H9 (cell line): ENCODE measurements around the gene MS4A10. TPM values are rescaled to one million over a fixed set of nuclear protein-coding genes. Genes with fewer than 3 reads are reported as not detected.

Source experiments
- DNase-seq: peaks from one replicate; pipeline ENCODE4 v3.0.0-alpha.2; 2017
- H2AFZ ChIP-seq: one replicate; pipeline ENCODE4 v1.6.1; 2013; ENCODE audit warnings: mild to moderate bottlenecking, low read length, control low read depth, moderate library complexity
- H2AK5ac ChIP-seq: 2 replicates; pipeline ENCODE4 v1.6.1; 2013; ENCODE audit warnings: low read length, control low read depth, mixed read lengths; ENCODE audit not compliant: insufficient read length
- H2BK120ac ChIP-seq: one replicate; pipeline ENCODE4 v1.6.1; 2013; ENCODE audit warnings: low read depth, mild to moderate bottlenecking, low read length, control low read depth, inconsistent platforms; ENCODE audit not compliant: poor library complexity, severe bottlenecking
- H2BK12ac ChIP-seq: 2 replicates; pipeline ENCODE4 v1.6.1; 2013; ENCODE audit warnings: low read length, control low read depth, mixed read lengths, low read depth; ENCODE audit not compliant: insufficient read length
- H2BK15ac ChIP-seq: 2 replicates; pipeline ENCODE4 v1.6.1; 2013; ENCODE audit warnings: low read depth, low read length, control low read depth
- H2BK20ac ChIP-seq: one replicate; pipeline ENCODE4 v1.6.1; 2013; ENCODE audit warnings: low read depth, mild to moderate bottlenecking, low read length, control low read depth, inconsistent platforms; ENCODE audit not compliant: poor library complexity, severe bottlenecking
- H2BK5ac ChIP-seq: 2 replicates; pipeline ENCODE4 v1.6.1; 2013; ENCODE audit warnings: low read length, control low read depth, mixed read lengths; ENCODE audit not compliant: insufficient read length
- H3K14ac ChIP-seq: 2 replicates; pipeline ENCODE4 v1.6.1; 2013; ENCODE audit warnings: low read length, control low read depth; ENCODE audit not compliant: insufficient read depth
- H3K18ac ChIP-seq: 2 replicates; pipeline ENCODE4 v1.6.1; 2013; ENCODE audit warnings: low read depth, mild to moderate bottlenecking, mixed read lengths, low read length, control low read depth; ENCODE audit not compliant: insufficient read length
- H3K23ac ChIP-seq: 2 replicates; pipeline ENCODE4 v1.6.1; 2013; ENCODE audit warnings: low read length, control low read depth, mixed read lengths, low read depth; ENCODE audit not compliant: insufficient read length
- H3K23me2 ChIP-seq: 2 replicates; pipeline ENCODE4 v1.6.1; 2013; ENCODE audit warnings: low read depth, mild to moderate bottlenecking, mixed read lengths, low read length, control low read depth; ENCODE audit not compliant: insufficient read length, poor library complexity, severe bottlenecking
- H3K27ac ChIP-seq: 2 replicates; pipeline ENCODE4 v1.5.1; 2013; ENCODE audit warnings: low read length, control low read depth, mixed read lengths, low read depth; ENCODE audit not compliant: insufficient read length
- H3K27me3 ChIP-seq: 2 replicates; pipeline ENCODE4 v1.6.1; 2013; ENCODE audit warnings: low read length, control low read depth, inconsistent platforms; ENCODE audit not compliant: insufficient read depth
- H3K4ac ChIP-seq: 2 replicates; pipeline ENCODE4 v1.6.1; 2013; ENCODE audit warnings: low read depth, mild to moderate bottlenecking, control low read depth, inconsistent platforms, low read length, moderate library complexity
- H3K4me1 ChIP-seq: 2 replicates; pipeline ENCODE4 v1.6.1; 2013; ENCODE audit warnings: low read length, control low read depth, inconsistent platforms; ENCODE audit not compliant: insufficient read depth
- H3K4me2 ChIP-seq: 2 replicates; pipeline ENCODE4 v1.6.1; 2013; ENCODE audit warnings: low read length, control low read depth, mixed read lengths; ENCODE audit not compliant: insufficient read length, insufficient read depth
- H3K56ac ChIP-seq: 2 replicates; pipeline ENCODE4 v1.6.1; 2013; ENCODE audit warnings: low read depth, mild to moderate bottlenecking, mixed read lengths, low read length, control low read depth; ENCODE audit not compliant: insufficient read length
- H3K79me1 ChIP-seq: 2 replicates; pipeline ENCODE4 v1.6.1; 2013; ENCODE audit warnings: low read depth, mild to moderate bottlenecking, moderate library complexity, low read length, control low read depth, inconsistent platforms; ENCODE audit not compliant: insufficient read depth, poor library complexity, severe bottlenecking
- H3K79me2 ChIP-seq: 2 replicates; pipeline ENCODE4 v1.6.1; 2013; ENCODE audit warnings: low read length, control low read depth, inconsistent platforms; ENCODE audit not compliant: insufficient read depth
- H3K9ac ChIP-seq: 2 replicates; pipeline ENCODE4 v1.6.1; 2013; ENCODE audit warnings: low read length, control low read depth, mixed read lengths; ENCODE audit not compliant: insufficient read length; ENCODE audit errors: extremely low read depth
- H3K9me3 ChIP-seq: one replicate; pipeline ENCODE4 v1.6.1; 2013; ENCODE audit warnings: low read depth, low read length, inconsistent platforms; ENCODE audit not compliant: control insufficient read depth
- H3T11ph ChIP-seq: one replicate; pipeline ENCODE4 v1.6.1; 2013; ENCODE audit warnings: mild to moderate bottlenecking, low read length, control low read depth, inconsistent platforms
- H4K20me1 ChIP-seq: one replicate; pipeline ENCODE4 v1.6.1; 2013; ENCODE audit not compliant: control insufficient read depth, insufficient read length, insufficient read depth
- H4K5ac ChIP-seq: 2 replicates; pipeline ENCODE4 v1.6.1; 2013; ENCODE audit warnings: low read depth, mild to moderate bottlenecking, mixed read lengths, low read length, control low read depth; ENCODE audit not compliant: insufficient read length
- H4K8ac ChIP-seq: replicated peaks from 2 replicates; pipeline ENCODE4 v1.6.1; 2013; ENCODE audit warnings: low read length, control low read depth, mixed read lengths, low read depth; ENCODE audit not compliant: insufficient read length
- H4K91ac ChIP-seq: 2 replicates; pipeline ENCODE4 v1.6.1; 2013; ENCODE audit warnings: low read depth, mild to moderate bottlenecking, moderate library complexity, mixed read lengths, low read length, control low read depth; ENCODE audit not compliant: insufficient read length
- H3K27ac Mint-ChIP-seq, 3 experiments: 2 replicates in 2 of 3; 3 replicates in 1 of 3; pipeline ENCODE4 v1.8.0; 2020 to 2021; ENCODE audit warnings: mixed read lengths in 3 of 3, mild to moderate bottlenecking in 1 of 3, moderate library complexity in 1 of 3
- H3K27me3 Mint-ChIP-seq: 2 replicates; pipeline ENCODE4 v1.8.0; 2021; ENCODE audit warnings: low read depth, mild to moderate bottlenecking, moderate library complexity, mixed read lengths
- H3K36me3 Mint-ChIP-seq, 3 experiments: 2 replicates in 2 of 3; 3 replicates in 1 of 3; pipeline ENCODE4 v1.8.0; 2020 to 2021; ENCODE audit warnings: low read depth in 3 of 3, mixed read lengths in 3 of 3; ENCODE audit not compliant: insufficient read depth in 1 of 3
- H3K4me1 Mint-ChIP-seq, 2 experiments: 2 replicates each; pipeline ENCODE4 v1.8.0; 2020; ENCODE audit warnings: mixed read lengths in 2 of 2
- H3K4me3 Mint-ChIP-seq, 2 experiments: 2 replicates in 1 of 2; 3 replicates in 1 of 2; pipeline ENCODE4 v1.8.0; 2020 to 2021; ENCODE audit warnings: mild to moderate bottlenecking in 2 of 2, mixed read lengths in 2 of 2, moderate library complexity in 1 of 2
- H3K9me3 Mint-ChIP-seq, 2 experiments: 2 replicates in 1 of 2; 3 replicates in 1 of 2; pipeline ENCODE4 v1.8.0; 2020; ENCODE audit warnings: mild to moderate bottlenecking in 2 of 2, mixed read lengths in 2 of 2, moderate library complexity in 1 of 2
- WGBS: extraction: QIAGEN DNeasy Blood & Tissue Kit; methylation state at CpG from one replicate; pipeline ENCODE4 v1.1.7; 2013; ENCODE audit warnings: missing lambda C conversion rate, low lambda C conversion rate, mixed read lengths; ENCODE audit not compliant: insufficient read length; ENCODE audit errors: extremely low coverage; 5-methylcytosine and 5-hydroxymethylcytosine counted together
- total RNA-seq: library from RNA; stranded (reverse); gene quantifications from 2 replicates; pipeline ENCODE4 v1.2.1, GENCODE V29; 2021
- TF ChIP-seq, protein P1 (sequence below): fragments of 200-600 bp; sonication (generic); conservative IDR thresholded peaks from 3 replicates; pipeline ENCODE4 v1.8.0; 2021; ENCODE audit warnings: antibody characterized with exemption, mild to moderate bottlenecking

MS4A10 gene
- total RNA-seq, 1 experiment from 2014 or later: not detected

DNA sequence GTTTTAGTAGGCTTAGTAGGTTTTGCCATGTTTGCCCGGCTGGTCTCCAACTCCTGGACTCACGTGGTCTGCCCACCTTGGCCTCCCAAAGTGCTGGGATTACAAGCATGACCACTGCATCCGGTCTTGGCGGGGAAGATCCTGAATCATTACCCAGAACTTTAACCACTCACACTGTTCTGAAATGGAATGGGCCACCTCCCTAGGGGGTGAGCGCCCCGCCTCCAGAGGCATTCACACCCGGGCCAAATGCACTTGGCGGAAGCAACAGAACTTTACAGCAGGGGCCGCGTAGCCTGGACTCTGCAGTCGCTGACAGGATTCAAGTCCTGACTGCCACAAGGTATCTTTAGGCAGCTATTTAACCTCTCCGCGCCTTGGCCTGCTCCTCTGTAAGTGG lies 62.1 kb downstream of the MS4A10 start:
- Histone ChIP-seq H2BK12ac (no peak overlapping the region), H3T11ph (no peak overlapping the region), H3K79me1 (no peaks in the 10 kb centered on the region), H2BK5ac (no peak overlapping the region), H2AK5ac (no peak overlapping the region), H4K91ac (no peak overlapping the region), H3K79me2 (peaks cover 24% of the 10 kb centered on the region; the same call in 1 of the 2 replicates), H2BK20ac (no peak overlapping the region), H2AFZ (no peak overlapping the region), H3K9ac (no peak overlapping the region), H3K56ac (no peak overlapping the region), H4K8ac (no peak overlapping the region), H3K27me3 (no peaks in the 10 kb centered on the region), H4K20me1 (no peaks in the 10 kb centered on the region), H3K23me2 (peaks cover 9% of the 10 kb centered on the region), H3K4me2 (no peak overlapping the region), H3K23ac (no peak overlapping the region), H3K4me1 (peaks cover 4% of the 10 kb centered on the region; the same call in 1 of the 2 replicates), H2BK120ac (no peak overlapping the region), H4K5ac (no peak overlapping the region), H3K9me3 (no peaks in the 10 kb centered on the region), H3K27ac (no peak overlapping the region), H3K14ac (no peak overlapping the region), H2BK15ac (no peak overlapping the region), H3K4ac (no peak overlapping the region), H3K18ac (no peak overlapping the region)
- H3K36me3 Mint-ChIP-seq: peaks cover 43 to 76% (median 54%) of the 10 kb centered on the region in 3 experiments
- H3K9me3 Mint-ChIP-seq: no peaks in the 10 kb centered on the region
- peaks cover 25 to 28% of the 10 kb centered on the region in 2 experiments for H3K4me1 Mint-ChIP-seq
- TF ChIP-seq, protein P1, sequence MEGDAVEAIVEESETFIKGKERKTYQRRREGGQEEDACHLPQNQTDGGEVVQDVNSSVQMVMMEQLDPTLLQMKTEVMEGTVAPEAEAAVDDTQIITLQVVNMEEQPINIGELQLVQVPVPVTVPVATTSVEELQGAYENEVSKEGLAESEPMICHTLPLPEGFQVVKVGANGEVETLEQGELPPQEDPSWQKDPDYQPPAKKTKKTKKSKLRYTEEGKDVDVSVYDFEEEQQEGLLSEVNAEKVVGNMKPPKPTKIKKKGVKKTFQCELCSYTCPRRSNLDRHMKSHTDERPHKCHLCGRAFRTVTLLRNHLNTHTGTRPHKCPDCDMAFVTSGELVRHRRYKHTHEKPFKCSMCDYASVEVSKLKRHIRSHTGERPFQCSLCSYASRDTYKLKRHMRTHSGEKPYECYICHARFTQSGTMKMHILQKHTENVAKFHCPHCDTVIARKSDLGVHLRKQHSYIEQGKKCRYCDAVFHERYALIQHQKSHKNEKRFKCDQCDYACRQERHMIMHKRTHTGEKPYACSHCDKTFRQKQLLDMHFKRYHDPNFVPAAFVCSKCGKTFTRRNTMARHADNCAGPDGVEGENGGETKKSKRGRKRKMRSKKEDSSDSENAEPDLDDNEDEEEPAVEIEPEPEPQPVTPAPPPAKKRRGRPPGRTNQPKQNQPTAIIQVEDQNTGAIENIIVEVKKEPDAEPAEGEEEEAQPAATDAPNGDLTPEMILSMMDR: no peak
- peak overlapping the region in 1 of 3 experiments; percentile 48; a peak in 1 of 7 replicates for H3K27ac Mint-ChIP-seq
- H3K27me3 Mint-ChIP-seq: no peaks in the 10 kb centered on the region; the same call in 1 of the 2 replicates
- no CpG with 5 or more reads among the region's 13 CpGs for WGBS
- DNase-seq: no peak
- H3K4me3 Mint-ChIP-seq: no peak overlapping the region
